HepG2 (cell line): ENCODE data around the gene UGT1A8. TPM values are rescaled to one million over a fixed set of nuclear protein-coding genes. Genes with fewer than 3 reads are reported as not detected.
"Not testable (repeated sequence)": the region's sequence is repeated elsewhere in the genome, so short reads cannot be mapped to it uniquely, and the experiment has no call there.

Source experiments
- FOXA1 ChIP-seq, 2 experiments: fragments of 450-650 bp in 1 of 2; sonication (generic) in 1 of 2; formaldehyde crosslinking in 1 of 2; IDR thresholded peaks; 2 replicates each; pipeline versions ENCODE4 v1.4.0 to v1.6.1; 2016 to 2020; ENCODE audit warnings: missing genetic modification reagents in 1 of 2
- FOXC1 ChIP-seq: sonication (generic); formaldehyde crosslinking; IDR thresholded peaks from 2 replicates; pipeline ENCODE4 v1.8.0; 2022; ENCODE audit warnings: mild to moderate bottlenecking, missing genetic modification reagents, borderline replicate concordance
- FOXK1 ChIP-seq: sonication (generic); formaldehyde crosslinking; IDR thresholded peaks from 2 replicates; pipeline ENCODE4 v1.4.0; 2020; ENCODE audit warnings: low read depth, missing genetic modification reagents, borderline replicate concordance
- NONO ChIP-seq, 2 experiments: fragments of 450-650 bp in 1 of 2; sonication (generic) in 1 of 2; formaldehyde crosslinking in 1 of 2; IDR thresholded peaks in 1 of 2; conservative IDR thresholded peaks in 1 of 2; 2 replicates each; pipeline versions ENCODE4 v1.6.1 to v1.8.0; 2017 to 2022; ENCODE audit warnings: mild to moderate bottlenecking in 1 of 2, missing genetic modification reagents in 1 of 2, moderate library complexity in 1 of 2
- ZNF605 ChIP-seq: sonication (generic); formaldehyde crosslinking; IDR thresholded peaks from 2 replicates; pipeline ENCODE4 v1.8.0; 2022; ENCODE audit warnings: mild to moderate bottlenecking, missing genetic modification reagents
- ZNF788 ChIP-seq: sonication (generic); formaldehyde crosslinking; IDR thresholded peaks from 2 replicates; pipeline ENCODE4 v1.5.0; 2020; ENCODE audit warnings: mild to moderate bottlenecking, missing genetic modification reagents, borderline replicate concordance
- polyA plus RNA-seq, 8 experiments: library from polyadenylated mRNA; depleted of rRNA in 3 of 8; stranded (reverse) in 7 of 8; unstranded in 1 of 8; fragments of >200 nt; fragmentation: Illumina TruSeq in 4 of 8; extraction: Trizol in 4 of 8; gene quantifications; 2 replicates each; pipeline versions ENCODE4 v1.2.1 to v1.2.3, GENCODE V29; 2011 to 2016; ENCODE audit warnings: low read depth in 4 of 8, missing spikeins in 1 of 8, mixed read lengths in 1 of 8; ENCODE audit not compliant: insufficient read depth in 1 of 8
- total RNA-seq, 5 experiments: library from RNA; depleted of rRNA; stranded (reverse); fragments of >200 nt; fragmentation: Illumina TruSeq; extraction: Trizol; gene quantifications; 2 replicates each; pipeline ENCODE4 v1.2.3, GENCODE V29; 2016; ENCODE audit warnings: low read depth in 1 of 5
- TF ChIP-seq, protein P1 (sequence below): sonication (generic); formaldehyde crosslinking; IDR thresholded peaks from 2 replicates; pipeline ENCODE4 v1.5.0; 2020; ENCODE audit warnings: mild to moderate bottlenecking, missing genetic modification reagents, borderline replicate concordance
- TF ChIP-seq, protein P2 (sequence below): IDR thresholded peaks from 2 replicates; pipeline ENCODE4 v1.6.1; 2016; ENCODE audit warnings: low read depth
- TF ChIP-seq, protein P3 (sequence below): IDR thresholded peaks from 2 replicates; pipeline ENCODE4 v1.6.1; 2018; ENCODE audit warnings: missing genetic modification reagents, mild to moderate bottlenecking, missing compliant biosample characterization
- TF ChIP-seq, protein P4 (sequence below): sonication (generic); formaldehyde crosslinking; IDR thresholded peaks from 2 replicates; pipeline ENCODE4 v1.4.0; 2020; ENCODE audit warnings: mild to moderate bottlenecking, missing genetic modification reagents

Gene UGT1A8
- total and polyA plus RNA-seq, 2 of the 13 experiments (the other 11 are each of a cell fraction or from before 2014, with no cell fraction given) = not detected

DNA sequence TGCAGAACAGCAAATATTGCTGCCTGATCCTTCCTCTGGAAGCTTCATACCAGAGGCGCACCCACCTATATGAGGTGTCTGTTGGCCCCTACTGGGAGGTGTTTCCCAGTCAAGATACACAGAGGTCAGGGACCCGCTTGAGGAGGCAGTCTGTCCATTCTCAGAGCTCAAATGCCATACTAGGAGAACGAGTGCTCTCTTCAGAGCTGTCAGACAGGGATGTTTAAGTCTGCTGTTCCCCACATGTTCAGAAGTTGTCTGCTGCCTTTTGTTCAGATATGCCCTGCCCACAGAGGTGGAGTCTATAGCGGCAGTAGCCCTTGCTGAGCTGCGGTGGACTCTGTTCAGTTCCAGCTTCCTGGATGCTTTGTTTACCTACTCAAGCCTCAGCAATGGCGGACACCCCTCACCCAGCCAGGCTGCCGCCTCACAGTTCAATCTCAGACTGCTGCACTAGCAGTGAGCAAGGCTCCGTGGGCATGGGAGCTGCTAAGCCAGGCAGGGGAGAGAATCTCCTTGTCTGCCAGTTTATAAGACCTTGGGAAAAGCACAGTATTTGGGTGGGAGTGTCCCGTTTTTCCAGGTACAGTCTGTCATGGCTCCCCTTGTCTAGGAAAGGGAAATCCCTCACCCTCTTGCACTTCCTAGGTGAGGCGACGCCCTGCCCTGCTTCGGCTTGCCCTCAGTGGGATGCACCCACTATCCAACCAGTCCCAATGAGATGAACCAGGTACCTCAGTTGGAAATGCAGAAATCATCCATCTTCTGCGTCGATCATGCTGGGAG lies 119.6 kb downstream of the UGT1A8 start (continued):
- TF ChIP-seq, protein P1, sequence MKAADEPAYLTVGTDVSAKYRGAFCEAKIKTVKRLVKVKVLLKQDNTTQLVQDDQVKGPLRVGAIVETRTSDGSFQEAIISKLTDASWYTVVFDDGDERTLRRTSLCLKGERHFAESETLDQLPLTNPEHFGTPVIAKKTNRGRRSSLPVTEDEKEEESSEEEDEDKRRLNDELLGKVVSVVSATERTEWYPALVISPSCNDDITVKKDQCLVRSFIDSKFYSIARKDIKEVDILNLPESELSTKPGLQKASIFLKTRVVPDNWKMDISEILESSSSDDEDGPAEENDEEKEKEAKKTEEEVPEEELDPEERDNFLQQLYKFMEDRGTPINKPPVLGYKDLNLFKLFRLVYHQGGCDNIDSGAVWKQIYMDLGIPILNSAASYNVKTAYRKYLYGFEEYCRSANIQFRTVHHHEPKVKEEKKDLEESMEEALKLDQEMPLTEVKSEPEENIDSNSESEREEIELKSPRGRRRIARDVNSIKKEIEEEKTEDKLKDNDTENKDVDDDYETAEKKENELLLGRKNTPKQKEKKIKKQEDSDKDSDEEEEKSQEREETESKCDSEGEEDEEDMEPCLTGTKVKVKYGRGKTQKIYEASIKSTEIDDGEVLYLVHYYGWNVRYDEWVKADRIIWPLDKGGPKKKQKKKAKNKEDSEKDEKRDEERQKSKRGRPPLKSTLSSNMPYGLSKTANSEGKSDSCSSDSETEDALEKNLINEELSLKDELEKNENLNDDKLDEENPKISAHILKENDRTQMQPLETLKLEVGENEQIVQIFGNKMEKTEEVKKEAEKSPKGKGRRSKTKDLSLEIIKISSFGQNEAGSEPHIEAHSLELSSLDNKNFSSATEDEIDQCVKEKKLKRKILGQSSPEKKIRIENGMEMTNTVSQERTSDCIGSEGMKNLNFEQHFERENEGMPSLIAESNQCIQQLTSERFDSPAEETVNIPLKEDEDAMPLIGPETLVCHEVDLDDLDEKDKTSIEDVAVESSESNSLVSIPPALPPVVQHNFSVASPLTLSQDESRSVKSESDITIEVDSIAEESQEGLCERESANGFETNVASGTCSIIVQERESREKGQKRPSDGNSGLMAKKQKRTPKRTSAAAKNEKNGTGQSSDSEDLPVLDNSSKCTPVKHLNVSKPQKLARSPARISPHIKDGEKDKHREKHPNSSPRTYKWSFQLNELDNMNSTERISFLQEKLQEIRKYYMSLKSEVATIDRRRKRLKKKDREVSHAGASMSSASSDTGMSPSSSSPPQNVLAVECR (CRISPR knock-in tag) = peak; percentile 72; the same call in 1 of the 2 replicates
- TF ChIP-seq FOXK1 (CRISPR knock-in tag) (peak; percentile 72), FOXA1 (IDR thresholded peaks at IDR 0.05) (peak; percentile 45; the same call in 1 of the 2 replicates), FOXA1 (CRISPR knock-in tag; IDR thresholded peaks at IDR 0.05) (peak; percentile 95), NONO (CRISPR knock-in tag; conservative IDR thresholded peaks at IDR 0.05) (peak; percentile 69), ZNF605 (CRISPR knock-in tag) (peak; percentile 87), ZNF788 (CRISPR knock-in tag) (peak; percentile 74; the same call in 1 of the 2 replicates), FOXC1 (peak; percentile 82; the same call in 1 of the 2 replicates)
- TF ChIP-seq, protein P2, sequence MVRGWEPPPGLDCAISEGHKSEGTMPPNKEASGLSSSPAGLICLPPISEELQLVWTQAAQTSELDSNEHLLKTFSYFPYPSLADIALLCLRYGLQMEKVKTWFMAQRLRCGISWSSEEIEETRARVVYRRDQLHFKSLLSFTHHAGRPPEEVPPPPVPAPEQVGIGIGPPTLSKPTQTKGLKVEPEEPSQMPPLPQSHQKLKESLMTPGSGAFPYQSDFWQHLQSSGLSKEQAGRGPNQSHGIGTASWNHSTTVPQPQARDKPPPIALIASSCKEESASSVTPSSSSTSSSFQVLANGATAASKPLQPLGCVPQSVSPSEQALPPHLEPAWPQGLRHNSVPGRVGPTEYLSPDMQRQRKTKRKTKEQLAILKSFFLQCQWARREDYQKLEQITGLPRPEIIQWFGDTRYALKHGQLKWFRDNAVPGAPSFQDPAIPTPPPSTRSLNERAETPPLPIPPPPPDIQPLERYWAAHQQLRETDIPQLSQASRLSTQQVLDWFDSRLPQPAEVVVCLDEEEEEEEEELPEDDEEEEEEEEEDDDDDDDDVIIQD (CRISPR knock-in tag) = 0 out of 2 replicates have a peak, but pooled peaks have one; percentile 58
- TF ChIP-seq, protein P3, sequence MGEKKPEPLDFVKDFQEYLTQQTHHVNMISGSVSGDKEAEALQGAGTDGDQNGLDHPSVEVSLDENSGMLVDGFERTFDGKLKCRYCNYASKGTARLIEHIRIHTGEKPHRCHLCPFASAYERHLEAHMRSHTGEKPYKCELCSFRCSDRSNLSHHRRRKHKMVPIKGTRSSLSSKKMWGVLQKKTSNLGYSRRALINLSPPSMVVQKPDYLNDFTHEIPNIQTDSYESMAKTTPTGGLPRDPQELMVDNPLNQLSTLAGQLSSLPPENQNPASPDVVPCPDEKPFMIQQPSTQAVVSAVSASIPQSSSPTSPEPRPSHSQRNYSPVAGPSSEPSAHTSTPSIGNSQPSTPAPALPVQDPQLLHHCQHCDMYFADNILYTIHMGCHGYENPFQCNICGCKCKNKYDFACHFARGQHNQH (CRISPR knock-in tag) = peak; percentile 63
- TF ChIP-seq, protein P4, sequence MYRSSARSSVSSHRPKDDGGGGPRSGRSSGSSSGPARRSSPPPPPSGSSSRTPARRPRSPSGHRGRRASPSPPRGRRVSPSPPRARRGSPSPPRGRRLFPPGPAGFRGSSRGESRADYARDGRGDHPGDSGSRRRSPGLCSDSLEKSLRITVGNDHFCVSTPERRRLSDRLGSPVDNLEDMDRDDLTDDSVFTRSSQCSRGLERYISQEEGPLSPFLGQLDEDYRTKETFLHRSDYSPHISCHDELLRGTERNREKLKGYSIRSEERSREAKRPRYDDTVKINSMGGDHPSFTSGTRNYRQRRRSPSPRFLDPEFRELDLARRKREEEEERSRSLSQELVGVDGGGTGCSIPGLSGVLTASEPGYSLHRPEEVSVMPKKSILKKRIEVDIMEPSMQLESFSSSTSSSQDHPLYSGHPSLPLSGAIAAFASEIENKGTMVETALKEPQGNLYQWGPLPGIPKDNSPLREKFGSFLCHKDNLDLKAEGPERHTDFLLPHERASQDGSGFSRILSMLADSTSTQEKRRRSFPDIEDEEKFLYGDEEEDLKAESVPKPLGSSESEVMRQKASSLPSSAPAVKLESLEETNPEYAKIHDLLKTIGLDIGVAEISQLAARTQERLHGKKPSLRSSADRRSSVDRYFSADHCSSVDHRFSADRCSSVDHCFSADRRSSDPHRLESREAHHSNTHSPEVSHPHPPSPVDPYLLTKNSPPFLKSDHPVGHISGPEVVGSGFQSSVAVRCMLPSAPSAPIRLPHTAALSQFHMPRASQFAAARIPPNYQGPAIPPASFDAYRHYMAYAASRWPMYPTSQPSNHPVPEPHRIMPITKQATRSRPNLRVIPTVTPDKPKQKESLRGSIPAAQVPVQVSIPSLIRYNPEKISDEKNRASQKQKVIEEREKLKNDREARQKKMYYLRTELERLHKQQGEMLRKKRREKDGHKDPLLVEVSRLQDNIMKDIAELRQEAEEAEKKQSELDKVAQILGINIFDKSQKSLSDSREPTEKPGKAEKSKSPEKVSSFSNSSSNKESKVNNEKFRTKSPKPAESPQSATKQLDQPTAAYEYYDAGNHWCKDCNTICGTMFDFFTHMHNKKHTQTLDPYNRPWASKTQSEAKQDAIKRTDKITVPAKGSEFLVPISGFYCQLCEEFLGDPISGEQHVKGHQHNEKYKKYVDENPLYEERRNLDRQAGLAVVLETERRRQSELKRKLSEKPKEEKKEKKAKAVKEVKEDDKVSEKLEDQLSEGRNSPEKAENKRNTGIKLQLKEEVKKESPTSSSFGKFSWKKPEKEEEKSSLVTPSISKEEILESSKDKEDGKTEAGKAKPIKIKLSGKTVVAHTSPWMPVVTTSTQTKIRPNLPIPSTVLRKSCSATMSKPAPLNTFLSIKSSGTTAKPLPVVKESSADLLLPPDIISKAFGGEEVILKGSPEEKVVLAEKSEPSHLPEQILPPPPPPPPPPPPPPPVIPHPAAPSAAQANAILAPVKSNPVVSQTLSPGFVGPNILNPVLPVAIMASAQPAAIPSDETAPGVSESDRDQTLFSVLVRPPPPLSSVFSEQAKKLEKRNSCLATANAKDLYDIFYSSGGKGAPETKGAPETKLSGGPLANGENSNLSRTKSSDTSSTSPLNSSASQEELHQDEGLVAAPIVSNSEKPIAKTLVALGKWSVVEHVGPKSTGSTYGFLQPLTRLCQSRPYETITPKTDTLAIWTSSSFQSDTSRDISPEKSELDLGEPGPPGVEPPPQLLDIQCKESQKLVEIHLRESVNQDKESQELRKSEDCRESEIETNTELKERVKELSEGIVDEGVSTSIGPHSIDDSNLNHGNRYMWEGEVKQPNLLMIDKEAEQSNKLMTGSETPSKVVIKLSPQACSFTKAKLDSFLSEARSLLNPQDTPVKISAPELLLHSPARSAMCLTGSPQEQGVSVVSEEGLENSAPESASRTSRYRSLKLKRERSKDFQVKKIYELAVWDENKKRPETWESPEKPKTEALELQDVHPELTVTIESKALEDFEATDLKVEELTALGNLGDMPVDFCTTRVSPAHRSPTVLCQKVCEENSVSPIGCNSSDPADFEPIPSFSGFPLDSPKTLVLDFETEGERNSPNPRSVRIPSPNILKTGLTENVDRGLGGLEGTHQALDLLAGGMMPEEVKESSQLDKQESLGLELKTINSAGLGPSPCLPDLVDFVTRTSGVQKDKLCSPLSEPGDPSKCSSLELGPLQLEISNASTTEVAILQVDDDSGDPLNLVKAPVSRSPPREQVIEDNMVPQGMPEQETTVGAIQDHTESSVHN (CRISPR knock-in tag) = peak; percentile 63; the same call in 1 of the 2 replicates
- TF ChIP-seq NONO (IDR thresholded peaks at IDR 0.05) = not testable (repeated sequence)
